22Rv1 (cell line): ENCODE results near the gene ZFHX3.
"Not testable (repeated sequence)": the region's sequence is repeated elsewhere in the genome, so short reads cannot be mapped to it uniquely, and the experiment has no call there.

Experiments used
- H3K27ac ChIP-seq: fragments of 450-650 bp; 2 replicates; pipeline ENCODE4 v1.5.1; 2017
- ZFX ChIP-seq: fragments of 450-650 bp; IDR thresholded peaks from 2 replicates; pipeline ENCODE4 v1.6.1; 2017; ENCODE audit warnings: antibody characterized with exemption, borderline replicate concordance
- TF ChIP-seq, protein P1 (sequence below): fragments of 450-650 bp; IDR thresholded peaks from 2 replicates; pipeline ENCODE4 v1.5.1; 2017; ENCODE audit warnings: mild to moderate bottlenecking

ZFHX3 gene

GRCh38 chr16:73080931-73081330, 33.0 kb upstream of the ZFHX3 start:
- TF ChIP-seq, protein P1, sequence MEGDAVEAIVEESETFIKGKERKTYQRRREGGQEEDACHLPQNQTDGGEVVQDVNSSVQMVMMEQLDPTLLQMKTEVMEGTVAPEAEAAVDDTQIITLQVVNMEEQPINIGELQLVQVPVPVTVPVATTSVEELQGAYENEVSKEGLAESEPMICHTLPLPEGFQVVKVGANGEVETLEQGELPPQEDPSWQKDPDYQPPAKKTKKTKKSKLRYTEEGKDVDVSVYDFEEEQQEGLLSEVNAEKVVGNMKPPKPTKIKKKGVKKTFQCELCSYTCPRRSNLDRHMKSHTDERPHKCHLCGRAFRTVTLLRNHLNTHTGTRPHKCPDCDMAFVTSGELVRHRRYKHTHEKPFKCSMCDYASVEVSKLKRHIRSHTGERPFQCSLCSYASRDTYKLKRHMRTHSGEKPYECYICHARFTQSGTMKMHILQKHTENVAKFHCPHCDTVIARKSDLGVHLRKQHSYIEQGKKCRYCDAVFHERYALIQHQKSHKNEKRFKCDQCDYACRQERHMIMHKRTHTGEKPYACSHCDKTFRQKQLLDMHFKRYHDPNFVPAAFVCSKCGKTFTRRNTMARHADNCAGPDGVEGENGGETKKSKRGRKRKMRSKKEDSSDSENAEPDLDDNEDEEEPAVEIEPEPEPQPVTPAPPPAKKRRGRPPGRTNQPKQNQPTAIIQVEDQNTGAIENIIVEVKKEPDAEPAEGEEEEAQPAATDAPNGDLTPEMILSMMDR = no peak
- TF ChIP-seq ZFX = no peak
- no peak overlapping the region for H3K27ac ChIP-seq

GRCh38 chr16:73076324-73076810, 28.4 kb upstream of the ZFHX3 start:
- no peak overlapping the region for H3K27ac ChIP-seq
- no peak for TF ChIP-seq ZFX
- TF ChIP-seq, protein P1 = no peak

DNA sequence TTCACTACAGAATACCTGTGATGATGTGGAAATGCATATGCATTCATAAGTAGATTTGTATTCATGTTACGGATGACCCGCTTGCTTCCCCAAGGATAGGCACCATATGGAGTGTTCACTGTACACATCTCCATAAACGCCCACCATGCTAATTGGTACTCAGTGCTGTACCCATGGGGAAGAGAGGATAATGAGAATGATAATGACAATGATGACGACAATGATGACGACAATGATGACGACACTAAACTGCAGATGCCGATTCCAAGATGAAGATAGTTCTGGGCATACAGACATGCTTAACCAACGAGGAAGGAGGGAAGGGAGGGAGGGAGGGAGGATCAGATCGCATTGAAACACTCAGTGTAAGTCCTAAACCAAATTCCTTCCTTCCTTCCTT, 26.5 kb upstream of the ZFHX3 start:
- TF ChIP-seq, protein P1 = no peak
- no peak for TF ChIP-seq ZFX
- H3K27ac ChIP-seq = no peak overlapping the region

DNA sequence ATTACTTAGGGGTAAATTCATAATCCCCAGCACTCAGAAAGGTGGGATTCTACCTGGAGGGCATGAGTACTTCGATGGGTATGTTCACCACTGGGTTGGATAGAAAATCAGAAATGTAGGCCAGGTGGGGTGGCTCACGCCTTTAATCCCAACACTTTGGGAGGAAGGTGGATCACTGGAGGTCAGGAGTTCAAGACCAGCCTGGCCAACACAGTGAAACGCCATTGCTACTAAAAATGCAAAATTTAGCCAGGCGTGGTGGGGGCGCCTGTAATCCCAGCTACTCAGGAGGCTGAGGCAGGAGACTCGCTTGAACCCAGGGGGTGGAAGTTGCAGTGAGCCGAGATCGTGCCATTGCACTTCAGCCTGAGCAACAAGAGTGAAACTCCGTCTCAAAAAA, 24.1 kb upstream of the ZFHX3 start:
- not testable (repeated sequence) for H3K27ac ChIP-seq

- no peak for TF ChIP-seq ZFX
- TF ChIP-seq, protein P1 = no peak
Observed at GRCh38 chr16:73071131-73071940, 23.4 kb upstream of the ZFHX3 start.

DNA sequence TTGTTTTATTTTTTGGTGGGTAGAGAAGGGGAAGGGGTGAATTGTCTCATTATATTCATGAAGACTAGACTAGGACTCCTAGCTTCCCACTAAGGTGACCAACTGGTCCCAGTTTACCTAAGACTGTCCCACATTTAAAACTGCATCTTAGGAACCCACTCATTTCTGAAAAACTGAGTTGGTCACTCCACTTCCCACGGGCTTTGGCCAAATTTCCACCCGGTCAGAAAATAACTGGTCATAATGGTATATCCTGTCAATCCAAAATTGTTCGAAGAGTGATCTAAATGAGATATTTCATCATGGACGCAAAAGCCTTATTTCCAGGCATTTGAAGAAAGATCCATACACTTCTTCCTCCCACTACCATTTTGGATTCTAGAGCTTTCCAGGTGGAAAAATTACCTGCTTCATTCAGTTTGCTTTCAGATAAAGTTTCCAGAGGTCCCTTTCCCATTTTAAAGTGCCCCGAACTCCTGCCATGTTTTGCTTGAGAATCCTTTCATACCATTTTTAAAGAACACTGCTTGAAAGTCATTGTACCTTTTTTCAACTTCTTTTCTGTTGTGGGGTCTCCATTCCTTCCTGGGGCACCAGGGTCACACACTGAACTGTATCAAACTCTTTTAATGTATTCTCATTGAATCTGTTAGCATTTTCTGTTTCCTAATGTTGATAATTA, 21.8 kb upstream of the ZFHX3 start:
- peak overlapping the region; percentile 55 for H3K27ac ChIP-seq
- TF ChIP-seq ZFX = no peak
- TF ChIP-seq, protein P1 = no peak

More at GRCh38 chr16:73071131-73071940, 23.4 kb upstream of the ZFHX3 start:
- peak overlapping the region; percentile 55 for H3K27ac ChIP-seq

GRCh38 chr16:73068541-73069401, 20.8 kb upstream of the ZFHX3 start:
- H3K27ac ChIP-seq = no peak overlapping the region
- TF ChIP-seq ZFX = no peak
- TF ChIP-seq, protein P1 = no peak
